ENCODE data around the gene EHMT2. TPM values are rescaled to one million over a fixed set of nuclear protein-coding genes. Genes with fewer than 3 reads are reported as not detected.

Gene EHMT2
- total and polyA plus RNA-seq, 2 of the 13 experiments (the other 11 are each of a cell fraction or from before 2014, with no cell fraction given) = 55.2 to 69.2 TPM

GRCh38 chr6:31862344-31863235 is 34.9 kb downstream of the EHMT2 start, which contains the start of gene NEU1 (continued):
- TF ChIP-seq MIER2 (CRISPR knock-in tag; IDR thresholded peaks at IDR 0.05) (peak; percentile 18; the same call in 1 of the 2 replicates), ZNF337 (CRISPR knock-in tag; IDR thresholded peaks at IDR 0.05; ENCODE audit: borderline replicate concordance, low read depth) (no peak), HOXA9 (CRISPR knock-in tag; IDR thresholded peaks at IDR 0.05; ENCODE audit: borderline replicate concordance) (no peak), MAZ (IDR thresholded peaks at IDR 0.05; ENCODE audit: borderline replicate concordance, low read depth, low read length) (peak; percentile 79; the same call in 1 of the 2 replicates), MAZ (CRISPR knock-in tag; IDR thresholded peaks at IDR 0.05; ENCODE audit: low read depth) (peak; percentile 82), RAD21 (CRISPR knock-in tag; IDR thresholded peaks at IDR 0.05) (peak; percentile 78), ZBTB46 (CRISPR knock-in tag; IDR thresholded peaks at IDR 0.05; ENCODE audit: borderline replicate concordance) (no peak), GTF2F1 (IDR thresholded peaks at IDR 0.05; ENCODE audit: low read length) (peak; percentile 93; the same call in 1 of the 2 replicates), GABPB1 (CRISPR knock-in tag; IDR thresholded peaks at IDR 0.05) (peak; percentile 87), SUZ12 (IDR thresholded peaks at IDR 0.05; ENCODE audit: low read depth, low read length) (no peak), GFI1 (CRISPR knock-in tag; IDR thresholded peaks at IDR 0.05; ENCODE audit: borderline replicate concordance) (no peak), HNRNPUL1 (IDR thresholded peaks at IDR 0.05; ENCODE audit: low read depth, low read length) (no peak), PAWR (CRISPR knock-in tag; IDR thresholded peaks at IDR 0.05; ENCODE audit: borderline replicate concordance) (no peak), BRCA1 (CRISPR knock-in tag; IDR thresholded peaks at IDR 0.05) (peak; percentile 64; the same call in 1 of the 2 replicates), RERE (CRISPR knock-in tag; IDR thresholded peaks at IDR 0.05; ENCODE audit: low read depth) (0 out of 2 replicates have a peak, but pooled peaks have one; percentile 3), SIX4 (CRISPR knock-in tag; IDR thresholded peaks at IDR 0.05) (peak; percentile 68; the same call in 1 of the 2 replicates), MAX (IDR thresholded peaks at IDR 0.05) (peak; percentile 84; the same call in 1 of the 2 replicates), RORA (CRISPR knock-in tag; IDR thresholded peaks at IDR 0.05) (no peak), TSC22D2 (CRISPR knock-in tag; IDR thresholded peaks at IDR 0.05; ENCODE audit: borderline replicate concordance) (peak; percentile 98), NFATC3 (CRISPR knock-in tag; IDR thresholded peaks at IDR 0.05) (no peak; the same call in 1 of the 2 replicates), ZNF549 (CRISPR knock-in tag; IDR thresholded peaks at IDR 0.05) (peak; percentile 70; the same call in 1 of the 2 replicates), NFIC (IDR thresholded peaks at IDR 0.05; ENCODE audit: low read length) (peak; percentile 37; the same call in 1 of the 2 replicates), NFRKB (IDR thresholded peaks at IDR 0.05) (no peak)

Data from HepG2 (cell line).